Suprapubic skin (tissue), 4 donors: ENCODE measurements around the gene HEMGN.

Experiments used
- CTCF ChIP-seq, 2 donors: fragments of 200-600 bp in 1 of 2; fragments of 450-650 bp in 1 of 2; sonication (generic) in 1 of 2; IDR thresholded peaks; one replicate each; pipeline ENCODE4 v1.5.1; 2016 to 2019; ENCODE audit warnings: antibody characterized with exemption in 2 of 2, mild to moderate bottlenecking in 1 of 2, moderate library complexity in 1 of 2
- POLR2A ChIP-seq, 2 donors: fragments of 450-650 bp; IDR thresholded peaks; one replicate each; pipeline ENCODE4 v1.6.1; 2017; ENCODE audit warnings: antibody characterized with exemption in 2 of 2, mild to moderate bottlenecking in 2 of 2, moderate library complexity in 2 of 2
- POLR2AphosphoS5 ChIP-seq, 3 donors: sonication (generic); formaldehyde crosslinking; IDR thresholded peaks; one replicate each; pipeline ENCODE4 v1.6.1; 2017; ENCODE audit warnings: antibody characterized with exemption in 3 of 3

DNA sequence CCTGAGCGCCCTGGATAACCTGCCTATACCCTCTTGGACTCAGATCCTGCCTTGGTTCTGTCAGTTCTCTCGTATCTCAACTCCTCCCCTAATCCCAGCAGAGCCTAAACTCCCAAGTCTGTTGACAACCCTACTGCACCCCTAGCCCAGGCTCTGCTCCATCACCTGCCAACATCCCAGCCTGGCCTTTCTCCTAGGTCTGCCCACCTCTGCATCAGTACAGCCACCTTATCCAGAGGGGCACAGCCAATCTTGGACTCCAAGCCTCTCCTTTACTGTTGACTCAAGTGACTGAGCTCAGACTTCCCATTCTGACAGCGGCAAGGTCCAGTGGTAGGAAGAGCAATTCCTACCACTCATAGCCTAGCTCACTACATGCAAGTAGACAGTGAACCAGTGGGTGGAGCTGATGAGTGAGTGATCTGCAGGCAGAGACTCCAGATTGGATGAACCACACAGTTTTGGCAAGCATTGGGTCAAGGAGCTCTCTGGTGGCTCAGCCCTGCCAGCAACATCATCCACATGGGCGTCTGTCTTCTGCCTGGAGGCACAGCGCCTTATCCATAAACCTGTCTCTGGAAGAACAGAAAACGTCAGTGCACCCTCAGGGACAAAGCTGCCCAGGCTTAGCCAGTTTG, 42.2 kb downstream of the HEMGN start:
- TF ChIP-seq CTCF (IDR thresholded peaks at IDR 0.05), result no peak
- no peak for TF ChIP-seq POLR2A (IDR thresholded peaks at IDR 0.05)
- no peak for TF ChIP-seq POLR2AphosphoS5 (IDR thresholded peaks at IDR 0.05)
